ENCODE results near the gene SGMS1. TPM values are rescaled to one million over a fixed set of nuclear protein-coding genes. Genes with fewer than 3 reads are reported as not detected.
A peak's percentile ranks its signal among the peaks of the same experiment; 100 is the strongest.

The SGMS1 gene
- total RNA-seq, 1 experiment from 2014 or later: 31.8 TPM

DNA sequence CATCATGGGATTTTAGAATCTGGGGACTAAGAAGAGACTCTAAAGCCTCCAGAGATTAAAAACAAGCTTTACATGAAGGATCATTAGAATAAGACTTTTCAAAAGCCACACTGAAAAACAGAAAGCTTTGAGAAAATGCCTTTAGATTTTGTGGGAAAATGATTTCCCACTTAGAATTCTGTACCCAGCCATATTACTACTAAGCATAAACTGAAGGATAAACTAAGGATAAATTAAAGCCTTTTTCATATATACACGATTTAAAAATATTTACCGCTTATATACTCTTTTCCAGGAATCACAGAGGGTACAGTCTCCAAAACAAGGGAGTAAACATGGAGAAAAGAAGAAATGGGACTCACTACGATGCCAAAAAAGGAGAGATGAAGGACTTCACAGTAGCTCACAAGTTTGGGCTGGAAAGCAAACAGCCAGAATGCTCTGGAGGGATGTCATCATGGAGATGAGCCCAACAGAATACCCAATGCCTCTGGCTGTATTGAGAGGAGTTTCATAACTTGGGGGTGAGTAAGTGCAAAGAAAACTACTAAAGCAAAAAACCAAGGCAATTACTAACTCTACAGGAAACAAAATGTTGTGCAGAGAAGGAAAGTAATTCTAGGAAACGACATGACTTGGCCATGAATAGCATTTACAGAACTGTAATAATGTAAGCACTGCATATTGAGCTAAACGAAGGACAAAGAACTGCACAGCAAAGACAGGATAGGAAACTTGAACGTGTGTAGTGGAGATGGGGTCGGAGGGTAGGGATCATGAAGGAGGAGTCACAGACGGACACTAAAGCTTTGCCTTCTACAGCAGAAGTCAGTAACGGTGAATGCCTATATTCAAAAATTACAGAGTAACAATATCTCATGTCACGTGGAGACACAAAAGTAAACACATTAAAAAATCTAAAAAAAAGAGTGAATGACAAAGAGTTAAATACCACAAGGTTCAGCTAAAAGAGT is 311.0 kb downstream of the SGMS1 start:
- peak; percentile 83 for DNase-seq (ENCODE audit: low read depth)

DNA sequence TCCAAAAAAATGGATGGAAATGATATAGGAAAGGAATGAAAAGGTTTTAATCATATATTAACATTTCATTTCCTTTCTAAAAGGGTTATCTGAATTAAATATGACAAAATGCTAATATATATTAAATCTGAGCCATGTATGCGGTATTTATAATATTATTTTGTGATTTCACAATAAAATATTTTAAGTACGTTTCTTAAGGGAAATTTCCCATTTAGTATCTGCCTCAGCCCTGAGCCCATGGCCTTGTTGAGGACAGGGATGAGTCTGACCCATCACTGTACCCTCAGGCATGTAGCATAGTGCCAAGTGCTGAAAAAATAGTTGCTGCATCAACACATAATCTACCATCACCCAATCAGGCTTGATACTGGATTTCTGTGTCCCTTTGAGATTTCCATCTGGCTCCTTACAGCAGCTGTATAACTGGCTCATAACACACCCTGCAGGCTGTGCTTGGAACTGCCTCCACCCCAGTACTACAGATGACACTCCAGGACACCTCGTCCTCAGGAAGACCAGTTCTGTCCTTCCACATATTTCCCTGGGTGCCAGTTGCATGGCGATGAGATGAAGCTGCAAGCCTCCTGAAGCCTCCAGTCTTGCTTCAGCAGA is 313.1 kb downstream of the SGMS1 start:
- DNase-seq (ENCODE audit: low read depth): peak; percentile 58

DNA sequence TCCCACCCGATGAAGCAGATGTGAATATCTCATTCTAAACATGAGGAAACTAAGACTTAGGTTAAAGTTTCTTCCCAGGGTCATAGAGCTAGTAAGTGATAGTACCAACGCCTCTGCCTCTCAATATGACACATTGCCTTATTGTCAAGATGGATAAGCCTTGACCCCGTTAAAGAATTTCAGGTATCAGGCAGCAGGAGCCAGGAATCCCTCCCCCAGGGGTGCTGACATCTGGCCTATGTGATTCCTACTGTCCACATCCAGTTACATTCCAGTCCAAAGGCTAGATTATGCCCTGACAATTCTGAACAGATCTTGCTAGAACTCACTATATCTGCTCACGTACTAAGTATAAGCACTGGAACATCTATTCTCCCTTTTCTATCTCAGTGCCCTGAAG is 314.4 kb downstream of the SGMS1 start:
- DNase-seq (ENCODE audit: low read depth): no peak

DNA sequence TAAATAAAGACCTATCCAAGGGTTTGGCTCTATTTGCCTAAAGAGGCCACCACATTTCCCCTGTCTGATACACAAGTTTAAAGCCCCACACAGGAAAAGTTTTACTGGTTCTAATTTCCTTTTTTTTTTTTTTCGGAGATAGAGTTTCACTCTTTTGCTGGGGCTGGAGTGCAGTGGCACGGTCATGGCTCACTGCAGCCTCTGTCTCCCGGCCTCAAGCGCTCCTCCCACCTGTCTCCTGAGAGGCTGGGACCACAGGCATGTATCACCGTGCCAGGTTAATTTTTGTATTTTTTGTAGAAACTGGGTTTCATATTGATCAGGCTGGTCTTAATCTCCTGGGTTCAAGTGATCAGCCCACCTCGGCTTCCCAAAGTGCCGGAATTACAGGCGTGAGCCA is 319.1 kb downstream of the SGMS1 start:
- no peak for DNase-seq (ENCODE audit: low read depth)

DNA sequence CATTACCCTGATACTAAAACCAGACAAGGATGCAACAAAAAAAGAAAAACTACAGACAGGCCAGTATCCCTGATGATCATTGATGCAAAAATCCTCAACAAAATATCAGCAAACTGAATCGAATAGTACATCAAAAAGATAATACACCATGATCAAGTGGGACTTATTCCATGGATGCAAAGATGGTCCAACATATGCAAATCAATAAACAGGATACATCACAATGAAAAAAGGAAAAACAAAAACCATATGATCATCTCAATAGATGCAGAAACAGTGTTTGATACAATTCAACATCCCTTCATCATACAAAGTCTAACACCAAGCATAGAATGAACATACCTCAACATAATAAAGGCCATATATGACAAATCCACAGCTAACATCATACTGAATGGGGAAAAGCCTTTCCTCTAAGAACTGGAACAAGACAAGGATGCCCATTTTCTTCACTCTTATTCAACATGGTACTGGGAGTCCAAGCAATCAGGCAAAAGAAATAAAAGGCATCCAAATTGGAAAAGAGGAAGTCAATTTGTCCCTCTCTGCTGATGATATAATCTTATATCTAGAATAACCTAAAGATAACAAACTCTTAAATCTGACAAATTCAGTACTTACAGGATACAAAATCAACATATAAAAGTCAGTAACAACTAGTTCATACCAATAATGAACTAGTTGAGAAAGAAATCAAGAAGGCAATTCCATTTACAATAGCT is 323.6 kb downstream of the SGMS1 start:
- DNase-seq (ENCODE audit: low read depth): no peak

DNA sequence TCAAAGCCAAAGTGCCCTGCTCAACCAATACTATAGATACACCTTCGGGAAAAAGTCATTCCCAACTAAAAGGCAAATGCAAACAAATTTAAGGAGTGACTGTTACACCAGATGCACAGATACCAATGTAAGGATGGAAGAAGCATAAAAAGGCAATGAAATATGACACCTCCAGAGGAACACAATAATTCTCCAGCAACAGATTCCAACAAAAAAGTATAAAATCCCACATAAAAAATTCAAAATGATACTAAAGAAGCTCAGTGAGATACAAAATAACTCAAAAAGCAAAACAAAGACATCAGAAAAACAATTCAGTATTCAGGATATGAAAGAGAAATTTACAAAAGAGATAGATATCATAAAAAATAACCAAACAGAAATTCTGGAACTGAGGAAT is 328.4 kb downstream of the SGMS1 start:
- no peak for DNase-seq (ENCODE audit: low read depth)

DNA sequence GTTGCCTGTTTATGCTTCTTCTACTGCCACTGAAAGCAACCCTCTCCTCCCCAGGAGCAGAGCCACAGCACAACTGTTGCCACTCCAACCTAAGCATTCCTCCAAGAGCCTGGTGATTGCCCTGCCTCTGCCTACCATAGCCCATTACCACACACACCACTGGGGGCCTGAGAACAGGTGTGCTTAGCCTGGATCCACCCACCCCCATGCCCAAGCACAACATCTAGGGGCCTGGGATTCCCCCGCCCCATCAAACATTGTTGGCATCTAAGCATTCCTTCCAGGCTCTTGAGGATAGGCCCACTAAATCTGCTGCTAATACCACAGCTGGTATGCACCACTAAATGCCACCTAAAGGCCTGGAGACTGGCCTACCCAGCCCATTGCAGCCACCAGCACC is 329.2 kb downstream of the SGMS1 start:
- no peak for DNase-seq (ENCODE audit: low read depth)

DNA sequence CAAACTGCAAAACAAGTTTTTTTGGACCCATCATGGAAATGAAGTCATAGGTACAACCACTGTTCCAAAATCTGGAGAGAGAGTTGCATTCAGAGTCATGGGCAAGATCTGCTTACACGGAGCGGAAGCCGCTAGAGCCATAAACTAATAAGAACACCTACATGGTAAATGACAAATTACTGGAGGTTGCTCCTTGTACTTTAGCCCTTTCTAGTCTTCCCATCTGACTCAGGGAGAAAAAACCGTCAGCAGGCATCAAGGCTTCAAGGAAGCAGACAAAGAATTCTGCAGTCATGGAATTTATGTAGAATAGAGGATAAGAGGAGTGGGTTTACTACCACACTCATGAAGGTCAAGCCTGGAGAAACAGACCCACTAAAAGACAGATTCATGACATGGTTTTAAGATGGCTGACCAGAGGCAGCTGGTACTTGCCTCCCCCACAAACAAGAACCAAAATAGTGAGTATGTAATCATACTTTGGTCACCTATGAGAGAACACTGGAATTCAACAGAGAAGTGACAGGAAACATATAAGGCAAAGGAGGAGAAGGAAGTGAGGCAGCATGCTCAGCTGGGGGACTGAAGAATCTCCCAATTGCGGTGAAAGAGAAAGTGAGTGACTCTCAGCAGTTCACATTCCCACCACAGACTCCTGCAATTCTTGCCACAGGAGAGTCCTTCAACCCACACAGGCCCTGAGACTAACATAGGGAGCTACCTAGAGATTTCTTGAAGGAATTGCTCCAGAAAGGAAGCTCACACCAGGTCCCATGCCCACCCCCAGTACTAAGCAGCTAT is 330.0 kb downstream of the SGMS1 start:
- DNase-seq (ENCODE audit: low read depth): peak; percentile 22

DNA sequence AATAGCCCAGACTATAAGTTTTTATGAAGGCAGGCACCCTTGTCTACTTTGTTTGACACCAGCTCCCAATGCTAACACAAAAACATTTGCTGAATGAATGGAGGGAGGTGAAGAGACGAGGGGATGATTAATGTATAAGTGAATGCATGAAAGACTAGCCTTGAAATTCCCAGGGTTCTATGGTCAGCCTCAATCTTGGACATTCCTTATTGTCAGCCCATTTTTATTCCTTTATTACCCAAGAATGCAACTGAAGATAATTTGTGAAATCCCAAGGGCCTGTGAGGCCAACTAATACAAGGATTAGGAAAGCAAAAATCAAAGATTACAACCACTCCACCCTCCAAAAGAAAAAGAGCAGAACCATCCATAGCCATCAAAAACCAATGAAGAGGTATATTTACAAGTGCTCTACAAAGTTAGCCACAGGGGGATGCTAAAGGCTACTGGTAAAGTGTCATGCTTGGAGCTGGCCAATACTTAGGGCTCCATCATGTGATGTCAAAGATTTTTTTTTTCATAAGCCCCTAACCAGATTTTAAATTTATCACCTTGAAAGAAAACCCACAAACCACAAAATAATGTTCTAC is 332.4 kb downstream of the SGMS1 start:
- peak; percentile 15 for DNase-seq (ENCODE audit: low read depth)

DNA sequence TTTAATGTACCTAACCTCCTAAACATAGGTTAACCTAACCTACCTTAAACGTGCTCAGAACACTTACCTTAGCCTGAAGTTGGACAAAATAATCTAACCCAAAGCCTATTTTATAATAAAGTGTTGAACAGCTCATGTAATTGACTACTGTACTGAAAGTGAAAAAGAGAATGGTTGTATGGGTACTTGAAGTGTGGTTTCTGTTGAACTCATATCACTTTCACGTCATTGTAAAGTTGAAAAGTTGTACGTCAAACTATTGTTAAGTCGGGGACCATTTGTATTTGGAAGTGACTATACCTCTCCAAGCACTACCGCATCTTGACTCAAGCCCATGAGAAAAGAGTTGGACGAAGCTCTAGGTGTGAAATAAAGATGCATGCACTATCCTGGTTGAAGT is 334.6 kb downstream of the SGMS1 start:
- DNase-seq (ENCODE audit: low read depth): no peak

DNA sequence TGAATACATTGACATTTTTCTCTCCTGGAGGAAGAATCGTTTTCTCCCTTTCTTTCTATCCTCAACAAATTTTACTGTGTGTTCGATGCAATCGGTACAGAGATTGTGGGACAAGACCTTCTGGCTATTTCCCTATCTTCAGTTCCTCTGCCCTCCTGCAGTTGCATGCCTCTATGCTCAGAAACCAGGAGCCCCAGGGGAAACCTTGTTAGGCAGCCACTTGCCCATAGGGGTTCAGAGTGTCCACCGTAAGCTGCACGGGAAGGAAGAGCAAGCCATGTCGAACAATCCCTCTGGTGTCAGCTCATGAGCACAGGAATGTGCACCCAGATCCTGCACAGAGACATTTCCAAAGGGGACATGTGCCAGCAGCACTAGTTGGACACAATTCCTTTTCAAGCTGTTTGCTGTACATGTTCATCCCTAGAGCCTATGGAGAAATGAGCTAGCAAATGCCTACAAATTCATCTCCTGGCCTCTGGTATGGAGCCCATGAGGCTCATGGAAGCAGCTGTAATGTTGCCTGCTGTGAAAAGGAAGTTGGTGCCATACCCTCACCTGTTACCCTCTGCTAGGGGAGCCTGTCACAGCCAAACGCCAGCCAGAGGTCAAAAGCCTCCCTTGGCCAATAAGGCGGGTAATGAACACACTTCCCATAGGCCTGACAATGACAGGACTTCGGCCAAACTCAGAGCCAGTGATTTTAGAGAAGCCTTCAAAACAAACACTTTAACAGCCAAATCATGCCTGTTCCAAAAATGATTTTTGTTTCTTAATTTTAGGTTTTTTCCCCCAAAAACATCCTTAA is 336.6 kb downstream of the SGMS1 start:
- no peak for DNase-seq (ENCODE audit: low read depth)

DNA sequence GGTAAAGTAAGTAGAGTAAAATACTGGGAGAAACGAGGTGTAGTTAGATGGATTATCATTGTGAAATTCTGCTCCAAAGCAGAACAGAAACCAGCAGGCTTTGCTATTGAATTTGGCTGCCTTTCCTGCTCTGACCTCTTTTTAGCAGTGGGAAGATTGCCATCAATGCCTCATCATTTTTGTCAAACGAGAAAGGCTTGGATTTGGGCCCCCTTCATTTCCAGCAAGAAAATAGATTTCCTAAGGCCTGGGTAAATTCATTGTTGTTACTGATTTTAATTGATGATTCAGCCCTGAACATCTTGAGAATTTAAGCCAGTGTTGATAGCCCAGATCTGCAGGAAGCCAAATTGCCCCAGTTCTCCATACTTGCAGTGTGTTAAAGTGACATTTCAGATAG is 337.2 kb downstream of the SGMS1 start:
- no peak for DNase-seq (ENCODE audit: low read depth)

DNA sequence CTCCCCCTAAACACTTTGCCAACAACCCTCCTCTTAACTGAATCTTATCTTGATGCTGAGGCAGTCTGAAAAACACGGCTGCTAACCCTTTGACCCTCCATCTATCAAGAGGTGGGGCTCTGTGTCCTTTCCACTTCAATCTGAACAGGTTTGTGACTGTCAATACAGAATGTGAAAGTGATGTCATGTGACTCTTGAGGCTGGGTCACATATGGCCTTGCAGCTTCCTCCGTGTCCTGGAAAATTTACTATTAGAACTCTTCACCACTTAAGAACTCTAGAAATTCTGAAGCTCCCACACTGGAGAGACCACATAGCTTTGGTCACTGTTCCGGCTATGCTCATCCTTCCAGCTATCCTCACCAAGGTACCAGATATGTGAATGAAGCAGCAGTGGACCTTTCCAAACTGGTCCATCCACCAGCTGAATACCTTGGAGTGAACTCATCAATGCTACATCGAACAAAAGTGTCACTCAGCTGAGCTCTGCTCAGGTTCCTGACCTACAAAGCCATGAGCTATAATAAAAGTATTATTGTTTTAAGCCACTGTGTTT is 341.7 kb downstream of the SGMS1 start:
- DNase-seq (ENCODE audit: low read depth): no peak

DNA sequence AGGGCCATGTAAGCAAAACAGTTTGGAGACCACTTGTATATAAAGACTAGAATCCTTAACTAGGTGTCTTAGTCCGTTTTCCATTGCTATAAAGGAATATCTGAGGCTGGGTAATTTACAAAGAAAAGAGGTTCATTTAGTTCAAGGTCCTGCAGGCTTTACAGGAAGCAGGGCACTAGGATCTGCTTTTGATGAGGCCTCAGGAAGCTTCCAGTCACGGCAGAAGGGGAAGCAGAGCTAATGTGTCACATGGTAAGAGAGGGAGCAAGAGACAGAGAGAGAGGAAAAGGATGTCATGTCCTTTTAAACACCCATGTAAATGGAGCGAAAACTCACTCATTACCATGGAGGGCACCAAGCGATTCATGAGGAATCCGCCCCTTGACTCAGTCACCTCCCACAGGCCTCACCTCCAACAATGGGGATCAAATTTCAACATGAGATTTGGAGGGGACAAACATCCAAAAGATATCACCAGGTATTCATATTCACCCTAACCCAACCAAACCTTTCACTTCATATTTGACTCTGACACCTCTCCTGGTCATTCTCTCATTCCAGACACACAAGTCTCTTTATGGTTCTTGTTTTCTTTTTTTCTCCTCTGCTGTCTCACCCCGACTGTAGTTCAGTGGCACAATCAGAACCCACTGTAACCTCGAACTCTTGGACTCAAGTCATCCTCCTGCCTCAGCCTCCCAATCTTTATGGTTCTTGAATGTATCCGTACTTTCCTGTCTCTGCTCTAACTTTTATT is 342.4 kb downstream of the SGMS1 start:
- DNase-seq (ENCODE audit: low read depth): no peak

DNA sequence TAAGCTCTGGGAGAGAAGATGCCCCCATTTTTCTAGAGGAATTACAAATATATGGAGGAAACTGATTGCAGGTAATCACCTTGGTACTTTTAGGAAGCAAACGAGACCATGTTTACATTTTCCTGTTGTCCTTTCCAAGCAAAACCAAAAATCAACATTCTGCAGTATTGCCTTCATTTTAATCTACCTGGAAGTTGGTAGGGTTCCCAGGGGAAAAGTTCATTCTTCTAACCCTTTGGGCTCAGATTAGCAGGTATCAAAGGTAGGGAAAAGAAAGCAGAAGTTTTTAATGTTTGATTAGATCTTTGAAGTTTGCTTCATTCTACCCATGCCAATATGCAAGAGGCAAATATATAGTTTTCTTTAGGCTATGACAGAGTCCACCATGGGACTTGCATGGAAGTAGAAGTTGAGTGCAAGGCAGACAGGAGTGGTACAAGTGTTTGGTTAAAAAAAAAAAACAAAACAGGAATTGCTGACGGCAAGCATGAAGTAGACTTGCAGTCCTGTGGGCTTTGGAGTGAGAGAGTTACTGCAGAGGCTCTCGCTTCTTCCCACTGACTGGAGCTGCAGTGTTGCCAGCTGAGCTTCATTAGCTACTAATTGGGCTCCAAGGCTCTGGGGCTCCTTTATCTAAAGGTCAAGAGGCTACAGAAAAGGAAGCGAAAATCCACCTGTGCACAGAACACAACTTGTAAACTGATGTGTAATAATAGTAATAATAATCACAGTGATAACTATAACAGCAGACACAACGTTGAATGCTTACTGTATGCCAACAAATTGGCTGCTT is 343.5 kb downstream of the SGMS1 start:
- no peak for DNase-seq (ENCODE audit: low read depth)

DNA sequence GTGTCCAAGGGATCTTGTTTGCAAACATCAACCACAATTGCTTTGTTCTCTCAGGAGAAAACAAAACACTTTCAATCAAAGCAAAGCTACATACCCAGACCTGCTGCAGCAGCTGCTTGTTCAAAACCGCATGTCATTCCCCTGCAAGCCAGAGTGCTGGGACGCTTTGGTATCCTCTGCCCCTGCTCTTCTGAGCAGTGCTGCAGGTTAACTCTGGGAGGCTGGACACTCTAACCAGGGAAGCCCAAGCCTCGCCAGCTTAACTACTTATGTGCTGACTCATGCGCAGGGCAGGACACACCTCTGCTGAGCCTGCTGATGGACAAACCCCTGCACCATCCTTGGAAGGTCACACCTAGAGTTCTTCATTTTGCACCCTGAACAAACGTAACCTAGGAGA is 344.3 kb downstream of the SGMS1 start:
- DNase-seq (ENCODE audit: low read depth): no peak

DNA sequence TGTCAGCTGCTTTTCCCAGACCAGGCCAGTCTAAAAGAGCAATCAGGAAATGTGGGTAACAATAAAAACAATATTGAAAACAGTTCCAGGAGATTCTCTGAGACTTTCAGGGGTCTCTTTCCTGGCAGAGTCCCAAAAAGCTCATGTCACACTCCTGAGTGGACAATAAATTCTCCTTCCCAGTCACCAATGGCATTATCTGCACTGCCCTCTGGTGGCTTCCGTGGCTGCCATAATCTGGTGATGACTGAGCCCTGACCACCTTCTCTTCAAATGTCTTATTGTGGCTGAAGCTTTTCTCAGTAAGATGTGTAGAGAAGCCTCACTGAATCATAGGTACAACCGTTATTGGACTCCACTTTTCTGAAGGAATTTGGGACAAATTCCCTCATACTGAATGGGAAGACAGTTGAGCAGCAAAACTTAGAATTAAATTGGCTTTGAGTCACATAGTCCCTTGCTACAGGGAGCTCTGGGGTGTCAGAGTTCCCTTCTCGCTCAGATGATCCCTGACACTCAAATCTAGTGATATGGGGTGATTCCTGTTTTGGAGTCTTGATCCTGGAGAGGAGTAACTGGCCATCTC is 348.0 kb downstream of the SGMS1 start:
- DNase-seq (ENCODE audit: low read depth): peak; percentile 24

DNA sequence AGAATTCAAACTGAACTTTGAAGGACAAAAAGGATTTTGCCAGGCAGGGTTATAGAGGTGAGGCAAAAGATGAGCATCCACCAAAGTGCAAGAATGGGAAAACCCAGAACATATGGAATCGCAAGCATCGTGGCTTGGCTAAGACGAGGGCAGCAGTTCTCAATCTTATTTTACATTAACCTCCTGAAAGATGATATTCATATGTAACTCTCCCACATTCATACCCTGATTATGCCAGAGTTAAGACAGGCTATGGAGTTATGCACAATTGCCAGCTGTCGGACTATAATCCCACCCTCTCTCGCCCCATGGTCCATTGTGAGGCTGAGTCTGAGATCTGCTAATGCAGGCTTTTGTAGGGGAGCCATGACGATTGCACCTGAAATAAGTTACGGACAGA is 351.2 kb downstream of the SGMS1 start:
- no peak for DNase-seq (ENCODE audit: low read depth)
